Frontal cortex (tissue), 4 donors: ENCODE results near the gene AASDH. TPM values are rescaled to one million over a fixed set of nuclear protein-coding genes. Genes with fewer than 3 reads are reported as not detected.

Experiments
- DNase-seq, 2 donors: peaks; one replicate each; pipeline ENCODE4 v3.0.0; 2012; ENCODE audit warnings: low spot score in 2 of 2
- FAIRE-seq: peaks from 2 replicates; lab custom pipeline; 2012; peaks lifted over from hg19 to GRCh38; lab: Jason Lieb, UNC
- total RNA-seq: library from RNA; depleted of rRNA; stranded (reverse); fragments of >200 nt; gene quantifications from one replicate; pipeline ENCODE4 v1.2.3, GENCODE V29; 2014
- donor health status: control.
- donor health status: control.
- donor health status: control.

AASDH gene
- total RNA-seq, 1 donor from 2014 or later, result 24.1 TPM

- DNase-seq (no peak), FAIRE-seq (no peak)
Measured at GRCh38 chr4:56321251-56321650, 66.0 kb downstream of the AASDH start.

DNA sequence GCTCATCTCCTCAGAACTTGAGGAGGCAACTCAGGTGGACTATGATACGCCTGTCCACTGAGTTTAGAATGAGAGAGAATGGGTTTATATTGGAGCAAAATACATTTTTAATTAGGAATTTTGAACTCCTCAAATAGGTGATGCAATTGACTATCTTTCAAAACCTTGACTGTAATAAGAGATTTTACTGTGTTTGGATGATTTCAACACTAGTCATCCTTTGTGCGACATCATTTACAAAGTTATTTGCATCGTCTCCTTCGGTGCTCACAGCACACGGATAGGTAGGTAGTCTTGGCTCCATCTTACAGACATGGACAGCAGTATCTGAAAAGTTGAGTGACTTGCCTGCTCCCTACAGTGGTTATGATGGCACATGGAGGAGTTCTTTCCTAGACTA lies 67.0 kb downstream of the AASDH start:
- FAIRE-seq, result no peak
- no peak for DNase-seq

GRCh38 chr4:56318555-56318954 lies 68.7 kb downstream of the AASDH start:
- DNase-seq, result no peak
- no peak for FAIRE-seq

- DNase-seq (no peak), FAIRE-seq (no peak)
Measured at GRCh38 chr4:56317749-56318148, 69.5 kb downstream of the AASDH start.

DNA sequence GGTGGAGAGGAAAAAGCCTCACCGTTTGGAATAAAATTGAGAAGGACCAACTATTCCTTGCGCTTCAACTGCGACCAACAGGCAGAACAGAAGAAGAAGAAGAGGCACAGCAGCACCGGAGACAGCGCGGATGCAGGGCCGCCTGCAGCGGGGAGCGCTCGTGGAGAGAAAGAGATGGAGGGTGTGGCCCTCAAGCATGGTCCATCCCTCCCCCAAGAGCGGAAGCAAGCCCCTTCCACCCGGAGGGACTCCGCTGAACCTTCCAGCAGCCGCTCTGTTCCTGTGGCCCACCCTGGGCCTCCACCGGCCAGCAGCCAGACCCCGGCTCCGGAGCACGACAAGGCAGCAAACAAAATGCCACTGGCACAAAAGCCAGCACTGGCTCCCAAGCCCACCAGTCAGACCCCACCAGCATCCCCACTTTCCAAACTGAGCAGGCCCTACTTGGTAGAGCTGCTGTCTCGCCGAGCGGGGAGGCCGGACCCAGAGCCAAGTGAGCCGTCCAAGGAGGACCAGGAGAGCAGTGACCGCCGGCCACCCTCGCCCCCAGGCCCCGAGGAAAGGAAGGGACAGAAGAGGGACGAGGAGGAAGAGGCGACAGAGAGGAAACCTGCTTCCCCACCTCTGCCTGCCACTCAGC lies 71.2 kb downstream of the AASDH start:
- FAIRE-seq, result no peak

GRCh38 chr4:56315543-56315942 lies 71.7 kb downstream of the AASDH start:
- no peak for DNase-seq
- FAIRE-seq, result no peak

More for the DNA sequence above, 71.2 kb downstream of the AASDH start:
- DNase-seq, result no peak

- no peak for FAIRE-seq
Measured at GRCh38 chr4:56315041-56315440, 72.2 kb downstream of the AASDH start.

DNA sequence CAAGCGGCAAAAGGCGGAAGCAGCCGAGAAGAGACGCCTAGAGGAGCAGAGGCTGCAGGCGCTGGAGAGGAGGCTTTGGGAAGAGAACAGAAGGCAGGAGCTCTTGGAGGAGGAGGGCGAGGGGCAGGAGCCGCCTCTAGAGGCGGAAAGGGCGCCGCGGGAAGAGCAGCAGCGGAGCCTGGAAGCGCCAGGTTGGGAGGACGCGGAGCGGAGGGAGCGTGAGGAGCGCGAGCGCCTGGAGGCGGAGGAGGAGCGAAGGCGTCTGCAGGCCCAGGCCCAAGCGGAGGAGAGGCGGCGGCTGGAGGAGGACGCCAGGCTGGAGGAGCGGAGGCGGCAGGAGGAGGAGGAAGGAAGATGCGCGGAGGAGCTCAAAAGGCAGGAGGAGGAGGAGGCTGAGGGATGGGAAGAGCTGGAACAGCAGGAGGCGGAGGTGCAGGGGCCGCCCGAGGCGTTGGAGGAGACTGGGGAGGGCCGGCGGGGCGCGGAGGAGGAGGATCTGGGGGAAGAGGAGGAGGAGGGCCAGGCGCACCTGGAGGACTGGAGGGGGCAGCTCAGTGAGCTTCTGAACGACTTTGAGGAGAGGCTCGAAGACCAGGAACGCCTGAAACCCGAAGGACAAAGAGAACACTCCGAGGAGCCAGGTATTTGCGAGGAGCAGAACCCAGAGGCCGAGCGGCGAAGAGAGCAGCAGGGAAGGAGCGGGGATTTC lies 72.9 kb downstream of the AASDH start:
- no peak for DNase-seq
- FAIRE-seq, result no peak

More at GRCh38 chr4:56315041-56315440, 72.2 kb downstream of the AASDH start:
- no peak for DNase-seq

GRCh38 chr4:56313132-56313531 lies 74.2 kb downstream of the AASDH start:
- no peak for DNase-seq
- no peak for FAIRE-seq

DNA sequence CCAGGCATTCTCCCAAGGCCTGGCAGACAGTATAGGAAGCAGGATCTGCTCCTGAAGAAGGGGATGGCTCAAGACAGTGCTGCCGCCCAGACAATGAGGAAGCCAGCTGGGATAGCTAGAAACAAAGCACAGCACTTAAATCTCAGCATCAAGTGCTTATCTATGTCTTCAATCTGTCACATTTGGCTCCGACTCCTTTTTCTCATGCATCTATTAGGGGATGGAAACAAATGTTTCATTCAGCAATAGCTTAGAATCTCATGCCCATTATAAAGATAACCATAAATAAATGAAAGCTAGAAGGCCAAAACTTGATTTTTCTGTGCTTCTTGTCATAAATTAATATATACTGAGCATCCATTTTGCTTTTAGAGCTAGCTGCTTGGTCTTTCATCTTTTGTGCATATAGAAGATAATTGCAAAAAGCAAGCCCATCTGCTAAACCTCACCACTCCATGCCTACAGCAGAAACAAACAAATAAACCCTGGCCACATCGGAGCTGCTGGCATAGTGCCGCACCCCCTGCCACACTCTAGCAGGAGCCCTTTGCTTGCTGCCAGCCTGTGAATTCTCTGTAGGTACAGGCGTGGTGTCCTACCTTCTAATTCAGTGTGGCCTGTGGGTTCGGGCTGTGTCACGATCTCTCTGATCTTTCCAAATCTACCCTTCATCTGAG lies 75.9 kb downstream of the AASDH start:
- DNase-seq (no peak), FAIRE-seq (no peak)

DNA sequence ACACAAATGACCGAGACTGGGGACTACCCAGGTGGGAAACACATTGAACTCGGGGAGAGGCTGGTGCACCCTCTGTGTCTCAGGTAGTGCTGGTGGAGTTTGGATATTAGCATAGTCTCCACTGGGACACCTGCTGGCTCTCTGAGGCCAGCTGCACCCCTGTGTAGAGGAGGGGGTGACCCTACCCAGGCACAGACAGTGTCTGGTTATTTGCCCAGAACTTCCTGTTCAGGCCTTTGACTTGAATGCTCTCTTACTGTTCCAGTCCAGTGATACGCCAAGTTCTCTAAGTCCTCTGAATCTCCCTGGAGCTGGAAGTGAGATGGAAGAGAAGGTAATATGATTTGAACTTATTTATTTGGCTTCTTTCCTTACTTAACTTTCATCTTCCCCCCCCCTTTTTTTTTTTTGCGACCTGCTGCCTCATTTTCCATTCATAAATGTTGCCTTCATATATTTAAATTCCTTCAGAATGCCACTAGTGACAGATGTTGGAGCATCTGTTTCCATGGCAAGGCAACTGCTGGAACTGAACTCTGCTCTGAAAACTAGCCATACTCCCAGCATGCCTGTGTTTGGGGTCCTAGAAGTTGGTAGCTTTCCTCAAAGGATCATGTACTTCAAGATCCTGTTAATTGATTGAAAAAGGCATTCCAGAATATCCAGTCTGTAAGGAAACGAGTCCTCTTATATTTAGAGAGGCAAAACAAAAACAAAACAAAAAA lies 76.7 kb downstream of the AASDH start:
- FAIRE-seq (no peak), DNase-seq (no peak)

- FAIRE-seq (no peak), DNase-seq (no peak)
Measured at GRCh38 chr4:56308384-56308783, 78.9 kb downstream of the AASDH start.

DNA sequence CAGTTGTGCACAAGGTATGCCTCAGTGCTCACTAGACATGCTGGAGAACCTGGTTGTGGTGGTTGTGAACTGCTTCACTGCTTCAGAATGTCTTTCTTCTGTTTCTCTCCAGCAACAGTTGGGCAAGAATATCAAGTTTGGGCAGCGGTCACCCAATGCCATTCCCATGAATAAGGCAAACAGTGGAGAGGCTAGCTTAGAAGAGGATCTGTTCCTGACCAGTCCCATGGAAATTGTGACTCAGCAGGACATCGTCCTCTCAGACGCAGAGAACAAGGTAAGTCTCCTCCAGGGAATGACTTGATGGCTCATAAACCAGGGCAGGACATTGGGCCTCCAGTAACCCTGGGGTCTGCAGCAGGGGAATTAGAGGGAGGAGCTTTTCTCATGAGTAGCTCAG lies 79.9 kb downstream of the AASDH start:
- FAIRE-seq, result no peak
- DNase-seq, result no peak

GRCh38 chr4:56305390-56305789 lies 81.9 kb downstream of the AASDH start:
- DNase-seq (no peak), FAIRE-seq (no peak)

DNA sequence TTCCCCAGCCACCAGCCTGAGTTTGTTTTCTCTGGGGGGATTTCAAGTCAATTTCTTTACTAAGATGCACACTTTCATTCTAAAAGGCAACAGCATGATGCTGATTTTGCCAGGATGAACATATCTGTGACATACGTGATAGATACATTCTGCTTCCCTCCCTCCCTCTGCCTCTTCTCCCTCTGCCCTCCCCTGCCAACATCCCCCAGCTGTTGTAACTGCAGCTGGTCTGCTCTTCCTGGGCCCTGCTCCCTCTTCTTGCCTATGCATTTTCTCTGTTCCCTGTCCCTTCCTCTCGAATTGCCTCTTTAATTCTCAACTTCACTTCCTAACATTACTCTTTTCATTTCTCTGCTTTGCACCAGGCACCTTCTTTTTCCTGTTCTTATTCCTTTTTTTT lies 83.4 kb downstream of the AASDH start:
- no peak for FAIRE-seq
- no peak for DNase-seq

- DNase-seq (no peak), FAIRE-seq (no peak)
Measured at GRCh38 chr4:56302760-56303159, 84.5 kb downstream of the AASDH start.

GRCh38 chr4:56301997-56302496 lies 85.2 kb downstream of the AASDH start:
- no peak for FAIRE-seq
- DNase-seq, result no peak

DNA sequence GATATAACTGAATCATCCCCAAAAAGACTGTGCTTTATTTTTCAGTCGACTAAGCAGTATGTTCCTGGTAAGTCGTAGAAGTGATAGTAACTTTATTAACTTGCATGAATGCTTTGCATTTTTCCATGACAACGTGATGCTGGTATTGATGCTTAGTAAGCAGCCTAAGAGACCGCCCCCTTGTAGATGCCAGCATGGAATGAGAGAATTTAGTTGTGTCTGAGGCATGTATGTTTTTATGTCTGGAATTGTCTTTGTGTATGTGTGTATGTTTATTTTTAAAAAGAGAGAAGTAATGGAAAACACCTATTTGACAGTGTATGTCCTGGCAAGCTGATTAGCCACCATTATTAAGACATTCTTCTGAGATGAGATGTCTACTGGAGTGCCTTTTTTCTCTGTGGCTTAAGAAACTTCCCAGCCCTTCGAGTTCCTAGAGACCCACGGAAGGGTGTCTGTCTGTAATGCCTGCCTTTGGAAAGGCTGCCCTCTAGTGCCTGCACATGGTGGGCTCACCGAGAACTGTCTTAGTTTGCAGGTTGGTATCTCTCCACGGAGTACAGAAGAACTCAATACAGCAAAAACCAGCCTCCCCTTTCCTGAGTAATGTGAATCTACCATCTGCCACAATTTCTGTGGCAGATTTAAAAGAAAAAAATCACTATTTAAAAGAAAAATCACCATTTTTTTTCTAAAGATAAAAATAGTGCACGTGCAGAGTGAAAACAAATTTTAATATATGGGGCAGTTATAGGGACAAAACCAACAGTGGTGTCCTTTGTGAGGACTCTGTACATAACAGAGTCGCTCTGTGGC lies 85.9 kb downstream of the AASDH start:
- peak in 1 of 2 donors; percentile 54 for DNase-seq
- FAIRE-seq, result no peak

DNA sequence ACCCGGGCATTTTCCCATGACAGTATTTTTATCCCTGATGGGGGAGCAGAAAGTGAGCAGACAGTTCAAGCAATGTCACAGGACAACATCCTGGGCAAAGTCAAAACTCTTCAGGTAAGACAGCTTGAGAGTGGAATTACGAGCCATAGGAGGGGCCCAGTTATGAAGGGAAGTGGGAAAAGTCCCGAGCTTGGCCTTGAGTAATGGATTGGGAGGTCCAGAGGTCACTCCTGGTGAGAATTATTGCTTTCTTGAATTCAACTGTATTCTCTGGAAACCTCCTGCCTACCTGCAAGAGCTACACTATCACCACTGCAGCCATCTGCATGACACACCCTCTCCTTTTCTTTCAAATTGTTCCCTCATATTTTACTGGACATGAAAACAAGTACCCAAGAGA lies 89.1 kb downstream of the AASDH start:
- DNase-seq (no peak), FAIRE-seq (no peak)

- FAIRE-seq (no peak), DNase-seq (no peak)
Measured at GRCh38 chr4:56297776-56298175, 89.5 kb downstream of the AASDH start.
